ENCODE data around the gene OAS3. TPM values are rescaled to one million over a fixed set of nuclear protein-coding genes. Genes with fewer than 3 reads are reported as not detected.
"Not testable (repeated sequence)": the region's sequence is repeated elsewhere in the genome, so short reads cannot be mapped to it uniquely, and the experiment has no call there.

OAS3 gene
- total RNA-seq, 1 donor from 2014 or later, result 7.0 TPM

- Histone ChIP-seq H3K36me3 (peaks cover 8 to 11% of the 10 kb centered on the region in 2 donors), H3K9me3 (no peaks in the 10 kb centered on the region), H3K27ac (no peak overlapping the region), H3K4me3 (no peak overlapping the region), H3K4me1 (no peaks in the 10 kb centered on the region), H3K27me3 (no peaks in the 10 kb centered on the region)
- DNase-seq (ENCODE audit: low spot score in 2 of 2), result no peak
- intact Hi-C loops (cut with DNase I), result no loop called here
- TF ChIP-seq CTCF (IDR thresholded peaks at IDR 0.05), result no peak
These were observed 12.4 kb downstream of the OAS3 start for GRCh38 chr12:112950701-112951100.

GRCh38 chr12:112957125-112957524, 18.9 kb downstream of the OAS3 start:
- H3K27me3 ChIP-seq; H3K4me3 ChIP-seq; intact Hi-C loops (cut with DNase I); H3K9me3 ChIP-seq; H3K27ac ChIP-seq; DNase-seq (ENCODE audit: low spot score in 2 of 2); H3K4me1 ChIP-seq: not testable (repeated sequence)
- H3K36me3 ChIP-seq, result peaks cover 7 to 10% of the 10 kb centered on the region in 2 donors

GRCh38 chr12:112961074-112961473, 22.8 kb downstream of the OAS3 start:
- no peak overlapping the region for H3K4me3 ChIP-seq
- H3K9me3 ChIP-seq, result no peaks in the 10 kb centered on the region
- H3K27me3 ChIP-seq, result no peaks in the 10 kb centered on the region
- DNase-seq (ENCODE audit: low spot score in 2 of 2), result no peak
- peaks cover 15 to 21% of the 10 kb centered on the region in 2 donors for H3K36me3 ChIP-seq
- intact Hi-C loops (cut with DNase I), result no loop called here
- no peak for TF ChIP-seq CTCF (IDR thresholded peaks at IDR 0.05)
- H3K4me1 ChIP-seq, result no peaks in the 10 kb centered on the region
- no peak overlapping the region for H3K27ac ChIP-seq

- intact Hi-C loops (cut with DNase I), result no loop called here
- Histone ChIP-seq H3K36me3 (peaks cover 15 to 22% of the 10 kb centered on the region in 2 donors), H3K27ac (no peak overlapping the region), H3K9me3 (no peaks in the 10 kb centered on the region), H3K4me1 (no peaks in the 10 kb centered on the region), H3K27me3 (no peaks in the 10 kb centered on the region), H3K4me3 (no peak overlapping the region)
- no peak for TF ChIP-seq CTCF (IDR thresholded peaks at IDR 0.05)
- DNase-seq (ENCODE audit: low spot score in 2 of 2), result no peak
These were observed 23.3 kb downstream of the OAS3 start for GRCh38 chr12:112961536-112961935.

GRCh38 chr12:112962561-112962960, 24.3 kb downstream of the OAS3 start:
- intact Hi-C loops (cut with DNase I), result no loop called here
- no peak overlapping the region for H3K4me3 ChIP-seq
- no peak for TF ChIP-seq CTCF (IDR thresholded peaks at IDR 0.05)
- no peak overlapping the region for H3K27ac ChIP-seq
- no peaks in the 10 kb centered on the region for H3K27me3 ChIP-seq
- H3K36me3 ChIP-seq, result peaks cover 18 to 22% of the 10 kb centered on the region in 2 donors
- DNase-seq (ENCODE audit: low spot score in 2 of 2), result peak in 1 of 2 donors; percentile 12
- H3K4me1 ChIP-seq, result no peaks in the 10 kb centered on the region
- H3K9me3 ChIP-seq, result no peaks in the 10 kb centered on the region

GRCh38 chr12:112963227-112963861, 25.1 kb downstream of the OAS3 start:
- Histone ChIP-seq H3K9me3 (no peaks in the 10 kb centered on the region), H3K4me3 (no peak overlapping the region), H3K27me3 (no peaks in the 10 kb centered on the region), H3K4me1 (no peaks in the 10 kb centered on the region), H3K27ac (no peak overlapping the region), H3K36me3 (peaks cover 18 to 22% of the 10 kb centered on the region in 2 donors)
- DNase-seq (ENCODE audit: low spot score in 2 of 2), result no peak
- intact Hi-C loops (cut with DNase I), result no loop called here
- no peak for TF ChIP-seq CTCF (IDR thresholded peaks at IDR 0.05)

Data from ascending aorta (tissue), 2 donors.